ENCODE results near the gene ALDH1A1.

Gene ALDH1A1

GRCh38 chr9:72914750-72915149, 38.1 kb downstream of the ALDH1A1 start:
- TF ChIP-seq SIN3A (IDR thresholded peaks at IDR 0.05; ENCODE audit: borderline replicate concordance, insufficient read depth, low read length) (no peak), POLR2AphosphoS5 (IDR thresholded peaks at IDR 0.05; ENCODE audit: low read depth, low read length) (no peak), TAF1 (IDR thresholded peaks at IDR 0.05; ENCODE audit: borderline replicate concordance, insufficient read depth, low read length) (no peak), FOXP2 (optimal IDR thresholded peaks at IDR 0.05; ENCODE audit: borderline replicate concordance, extremely low read depth, extremely low read length, insufficient read depth) (no peak)
- TF ChIP-seq, protein P1, sequence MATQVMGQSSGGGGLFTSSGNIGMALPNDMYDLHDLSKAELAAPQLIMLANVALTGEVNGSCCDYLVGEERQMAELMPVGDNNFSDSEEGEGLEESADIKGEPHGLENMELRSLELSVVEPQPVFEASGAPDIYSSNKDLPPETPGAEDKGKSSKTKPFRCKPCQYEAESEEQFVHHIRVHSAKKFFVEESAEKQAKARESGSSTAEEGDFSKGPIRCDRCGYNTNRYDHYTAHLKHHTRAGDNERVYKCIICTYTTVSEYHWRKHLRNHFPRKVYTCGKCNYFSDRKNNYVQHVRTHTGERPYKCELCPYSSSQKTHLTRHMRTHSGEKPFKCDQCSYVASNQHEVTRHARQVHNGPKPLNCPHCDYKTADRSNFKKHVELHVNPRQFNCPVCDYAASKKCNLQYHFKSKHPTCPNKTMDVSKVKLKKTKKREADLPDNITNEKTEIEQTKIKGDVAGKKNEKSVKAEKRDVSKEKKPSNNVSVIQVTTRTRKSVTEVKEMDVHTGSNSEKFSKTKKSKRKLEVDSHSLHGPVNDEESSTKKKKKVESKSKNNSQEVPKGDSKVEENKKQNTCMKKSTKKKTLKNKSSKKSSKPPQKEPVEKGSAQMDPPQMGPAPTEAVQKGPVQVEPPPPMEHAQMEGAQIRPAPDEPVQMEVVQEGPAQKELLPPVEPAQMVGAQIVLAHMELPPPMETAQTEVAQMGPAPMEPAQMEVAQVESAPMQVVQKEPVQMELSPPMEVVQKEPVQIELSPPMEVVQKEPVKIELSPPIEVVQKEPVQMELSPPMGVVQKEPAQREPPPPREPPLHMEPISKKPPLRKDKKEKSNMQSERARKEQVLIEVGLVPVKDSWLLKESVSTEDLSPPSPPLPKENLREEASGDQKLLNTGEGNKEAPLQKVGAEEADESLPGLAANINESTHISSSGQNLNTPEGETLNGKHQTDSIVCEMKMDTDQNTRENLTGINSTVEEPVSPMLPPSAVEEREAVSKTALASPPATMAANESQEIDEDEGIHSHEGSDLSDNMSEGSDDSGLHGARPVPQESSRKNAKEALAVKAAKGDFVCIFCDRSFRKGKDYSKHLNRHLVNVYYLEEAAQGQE (IDR thresholded peaks at IDR 0.05; ENCODE audit: insufficient read depth in 1 of 2, low read depth in 2 of 2, low read length in 2 of 2): no peak

- TF ChIP-seq SIN3A (IDR thresholded peaks at IDR 0.05; ENCODE audit: borderline replicate concordance, insufficient read depth, low read length) (no peak), POLR2AphosphoS5 (IDR thresholded peaks at IDR 0.05; ENCODE audit: low read depth, low read length) (no peak), TAF1 (IDR thresholded peaks at IDR 0.05; ENCODE audit: borderline replicate concordance, insufficient read depth, low read length) (no peak), FOXP2 (optimal IDR thresholded peaks at IDR 0.05; ENCODE audit: borderline replicate concordance, extremely low read depth, extremely low read length, insufficient read depth) (no peak)
- TF ChIP-seq, protein P1 (IDR thresholded peaks at IDR 0.05; ENCODE audit: insufficient read depth in 1 of 2, low read depth in 2 of 2, low read length in 2 of 2): no peak
Measured at GRCh38 chr9:72913382-72914009, 39.4 kb downstream of the ALDH1A1 start.

- TF ChIP-seq POLR2AphosphoS5 (IDR thresholded peaks at IDR 0.05; ENCODE audit: low read depth, low read length) (no peak), SIN3A (IDR thresholded peaks at IDR 0.05; ENCODE audit: borderline replicate concordance, insufficient read depth, low read length) (no peak), FOXP2 (optimal IDR thresholded peaks at IDR 0.05; ENCODE audit: borderline replicate concordance, extremely low read depth, extremely low read length, insufficient read depth) (no peak), TAF1 (IDR thresholded peaks at IDR 0.05; ENCODE audit: borderline replicate concordance, insufficient read depth, low read length) (no peak)
- TF ChIP-seq, protein P1 (IDR thresholded peaks at IDR 0.05; ENCODE audit: insufficient read depth in 1 of 2, low read depth in 2 of 2, low read length in 2 of 2): no peak
Measured at GRCh38 chr9:72912476-72913381, 40.1 kb downstream of the ALDH1A1 start.

GRCh38 chr9:72911816-72912215, 41.0 kb downstream of the ALDH1A1 start:
- TF ChIP-seq POLR2AphosphoS5 (IDR thresholded peaks at IDR 0.05; ENCODE audit: low read depth, low read length) (no peak), TAF1 (IDR thresholded peaks at IDR 0.05; ENCODE audit: borderline replicate concordance, insufficient read depth, low read length) (no peak), FOXP2 (optimal IDR thresholded peaks at IDR 0.05; ENCODE audit: borderline replicate concordance, extremely low read depth, extremely low read length, insufficient read depth) (no peak), SIN3A (IDR thresholded peaks at IDR 0.05; ENCODE audit: borderline replicate concordance, insufficient read depth, low read length) (no peak)
- TF ChIP-seq, protein P1 (IDR thresholded peaks at IDR 0.05; ENCODE audit: insufficient read depth in 1 of 2, low read depth in 2 of 2, low read length in 2 of 2): no peak
